Measurements from ENCODE around the gene CNOT1. TPM values are rescaled to one million over a fixed set of nuclear protein-coding genes. Genes with fewer than 3 reads are reported as not detected.

The CNOT1 gene
- total RNA-seq, 2 donors from 2014 or later = 208 to 236 TPM

- DNase-seq (no peak), ATAC-seq (no peak)
- intact Hi-C loops (cut with DNase I, micrococcal nuclease) = no loop called here
Measured at GRCh38 chr16:58509256-58510096, 120.2 kb downstream of the CNOT1 start.

- DNase-seq (no peak), ATAC-seq (no peak)
- intact Hi-C loops (cut with DNase I, micrococcal nuclease) = no loop called here
Measured at GRCh38 chr16:58508671-58509251, 120.9 kb downstream of the CNOT1 start.

GRCh38 chr16:58507963-58508670 lies 121.5 kb downstream of the CNOT1 start:
- no peak for DNase-seq
- intact Hi-C loops (cut with DNase I, micrococcal nuclease) = no loop called here
- ATAC-seq = no peak

- intact Hi-C loops (cut with DNase I, micrococcal nuclease) = no loop called here
- ATAC-seq (no peak), DNase-seq (no peak)
Measured at GRCh38 chr16:58507195-58507962, 122.2 kb downstream of the CNOT1 start.

GRCh38 chr16:58506241-58507194 lies 123.1 kb downstream of the CNOT1 start:
- no peak for DNase-seq
- ATAC-seq = no peak
- intact Hi-C loops (cut with DNase I, micrococcal nuclease) = no loop called here

GRCh38 chr16:58503863-58504688 lies 125.5 kb downstream of the CNOT1 start:
- DNase-seq (no peak), ATAC-seq (no peak)
- intact Hi-C loops (cut with DNase I, micrococcal nuclease) = no loop called here

- intact Hi-C loops (cut with DNase I, micrococcal nuclease) = no loop called here
- DNase-seq (no peak), ATAC-seq (no peak)
Measured at GRCh38 chr16:58503166-58503862, 126.3 kb downstream of the CNOT1 start.

- intact Hi-C loops (cut with DNase I, micrococcal nuclease) = no loop called here
- ATAC-seq (no peak), DNase-seq (no peak)
Measured at GRCh38 chr16:58502217-58502921, 127.3 kb downstream of the CNOT1 start.

GRCh38 chr16:58501242-58502131 lies 128.1 kb downstream of the CNOT1 start:
- ATAC-seq (peak; percentile 65), DNase-seq (peak in 1 of 2 donors; percentile 49)
- intact Hi-C loops (cut with DNase I, micrococcal nuclease) = no loop called here

GRCh38 chr16:58500430-58501241 lies 129.0 kb downstream of the CNOT1 start:
- intact Hi-C loops (cut with DNase I, micrococcal nuclease) = no loop called here

GRCh38 chr16:58499615-58500351 lies 129.8 kb downstream of the CNOT1 start, which contains the start of gene NDRG4:
Gene NDRG4 (plus strand): TSS chr16:58500143. CDS start chr16:58500249, 106 bp downstream.
- ATAC-seq (peak; percentile 57), DNase-seq (peak; percentile 48 to 53)
- intact Hi-C loops (cut with DNase I, micrococcal nuclease) = loop anchor here in 1 of 2 donors (10.0 kb wide), 1 partner anchor 165 kb away; no protein-coding TSS in a partner anchor

More at GRCh38 chr16:58500430-58501241, 129.0 kb downstream of the CNOT1 start:
- ATAC-seq = peak; percentile 12
- DNase-seq = no peak

- no peak for DNase-seq
- intact Hi-C loops (cut with DNase I, micrococcal nuclease) = loop anchor here in 1 of 2 donors (10.0 kb wide), 1 partner anchor 164 kb away; no protein-coding TSS in a partner anchor
- no peak for ATAC-seq
Measured at GRCh38 chr16:58499092-58499511, 130.5 kb downstream of the CNOT1 start.

Measured in left colon (tissue), 2 donors.